HepG2 (cell line): ENCODE results near the gene SERPINB6. TPM values are rescaled to one million over a fixed set of nuclear protein-coding genes. Genes with fewer than 3 reads are reported as not detected.

ENCODE experiments used
- ATF4 ChIP-seq, 2 experiments: fragments of 450-650 bp in 1 of 2; sonication (generic) in 1 of 2; formaldehyde crosslinking; IDR thresholded peaks; 2 replicates each; pipeline versions ENCODE4 v1.5.0 to v1.8.0; 2020 to 2022; ENCODE audit warnings: mild to moderate bottlenecking in 1 of 2, missing genetic modification reagents in 1 of 2
- CHD4 ChIP-seq: fragments of 200-600 bp; sonication (generic); IDR thresholded peaks from 2 replicates; pipeline ENCODE4 v1.7.0; 2017; ENCODE audit warnings: mild to moderate bottlenecking, low read length, borderline replicate concordance
- E2F1 ChIP-seq: sonication (generic); formaldehyde crosslinking; IDR thresholded peaks from 2 replicates; pipeline ENCODE4 v1.5.0; 2020; ENCODE audit warnings: missing genetic modification reagents
- HNF4G ChIP-seq, 2 experiments: sonication (generic) in 1 of 2; formaldehyde crosslinking in 1 of 2; IDR thresholded peaks; 2 replicates each; pipeline versions ENCODE4 v1.4.0 to v1.6.1; 2011 to 2020; ENCODE audit warnings: borderline replicate concordance in 2 of 2, low read depth in 2 of 2, mild to moderate bottlenecking in 2 of 2, low read length in 1 of 2, missing genetic modification reagents in 1 of 2, moderate library complexity in 1 of 2
- POGK ChIP-seq: sonication (generic); formaldehyde crosslinking; conservative IDR thresholded peaks from 2 replicates; pipeline ENCODE4 v1.8.0; 2022; ENCODE audit warnings: mild to moderate bottlenecking, moderate library complexity, missing genetic modification reagents
- SP4 ChIP-seq: sonication (generic); formaldehyde crosslinking; IDR thresholded peaks from 2 replicates; pipeline ENCODE4 v1.8.1; 2023; ENCODE audit warnings: mild to moderate bottlenecking, missing genetic modification reagents
- SPEN ChIP-seq: sonication (generic); formaldehyde crosslinking; IDR thresholded peaks from 2 replicates; pipeline ENCODE4 v1.5.1; 2020; ENCODE audit warnings: low read depth, mild to moderate bottlenecking, missing genetic modification reagents
- ZFAT ChIP-seq: sonication (generic); formaldehyde crosslinking; conservative IDR thresholded peaks from 2 replicates; pipeline ENCODE4 v1.8.1; 2023; ENCODE audit warnings: missing genetic modification reagents, inconsistent platforms
- ZFY ChIP-seq: sonication (generic); formaldehyde crosslinking; IDR thresholded peaks from 2 replicates; pipeline ENCODE4 v1.4.0; 2020; ENCODE audit warnings: missing genetic modification reagents
- ZNF121 ChIP-seq: sonication (generic); formaldehyde crosslinking; IDR thresholded peaks from 2 replicates; pipeline ENCODE4 v1.5.0; 2020; ENCODE audit warnings: mild to moderate bottlenecking, missing genetic modification reagents
- ZNF251 ChIP-seq: sonication (generic); formaldehyde crosslinking; IDR thresholded peaks from 2 replicates; pipeline ENCODE4 v1.9.0; 2021; ENCODE audit warnings: mild to moderate bottlenecking, missing genetic modification reagents
- ZNF672 ChIP-seq: sonication (generic); formaldehyde crosslinking; IDR thresholded peaks from 2 replicates; pipeline ENCODE4 v1.8.1; 2022; ENCODE audit warnings: missing genetic modification reagents
- ZNF839 ChIP-seq: sonication (generic); formaldehyde crosslinking; IDR thresholded peaks from 2 replicates; pipeline ENCODE4 v1.4.0; 2020; ENCODE audit warnings: missing genetic modification reagents, mild to moderate bottlenecking, borderline replicate concordance
- polyA plus RNA-seq, 8 experiments: library from polyadenylated mRNA; depleted of rRNA in 3 of 8; stranded (reverse) in 7 of 8; unstranded in 1 of 8; fragments of >200 nt; fragmentation: Illumina TruSeq in 4 of 8; extraction: Trizol in 4 of 8; gene quantifications; 2 replicates each; pipeline versions ENCODE4 v1.2.1 to v1.2.3, GENCODE V29; 2011 to 2016; ENCODE audit warnings: low read depth in 4 of 8, missing spikeins in 1 of 8, mixed read lengths in 1 of 8; ENCODE audit not compliant: insufficient read depth in 1 of 8
- total RNA-seq, 5 experiments: library from RNA; depleted of rRNA; stranded (reverse); fragments of >200 nt; fragmentation: Illumina TruSeq; extraction: Trizol; gene quantifications; 2 replicates each; pipeline ENCODE4 v1.2.3, GENCODE V29; 2016; ENCODE audit warnings: low read depth in 1 of 5
- TF ChIP-seq, protein P1 (sequence below): sonication (generic); formaldehyde crosslinking; IDR thresholded peaks from 2 replicates; pipeline ENCODE4 v1.8.0; 2022; ENCODE audit warnings: missing genetic modification reagents, mild to moderate bottlenecking, inconsistent platforms, borderline replicate concordance
- TF ChIP-seq, protein P2 (sequence below): sonication (generic); formaldehyde crosslinking; IDR thresholded peaks from 2 replicates; pipeline ENCODE4 v1.9.0; 2022; ENCODE audit warnings: missing genetic modification reagents, mild to moderate bottlenecking, borderline replicate concordance
- TF ChIP-seq, protein P3 (sequence below): sonication (generic); formaldehyde crosslinking; IDR thresholded peaks from 2 replicates; pipeline ENCODE4 v1.5.1; 2020; ENCODE audit warnings: missing genetic modification reagents, mild to moderate bottlenecking, borderline replicate concordance

Gene SERPINB6
- total and polyA plus RNA-seq, 2 of the 13 experiments (the other 11 are each of a cell fraction or from before 2014, with no cell fraction given): 38.2 to 61.3 TPM

DNA sequence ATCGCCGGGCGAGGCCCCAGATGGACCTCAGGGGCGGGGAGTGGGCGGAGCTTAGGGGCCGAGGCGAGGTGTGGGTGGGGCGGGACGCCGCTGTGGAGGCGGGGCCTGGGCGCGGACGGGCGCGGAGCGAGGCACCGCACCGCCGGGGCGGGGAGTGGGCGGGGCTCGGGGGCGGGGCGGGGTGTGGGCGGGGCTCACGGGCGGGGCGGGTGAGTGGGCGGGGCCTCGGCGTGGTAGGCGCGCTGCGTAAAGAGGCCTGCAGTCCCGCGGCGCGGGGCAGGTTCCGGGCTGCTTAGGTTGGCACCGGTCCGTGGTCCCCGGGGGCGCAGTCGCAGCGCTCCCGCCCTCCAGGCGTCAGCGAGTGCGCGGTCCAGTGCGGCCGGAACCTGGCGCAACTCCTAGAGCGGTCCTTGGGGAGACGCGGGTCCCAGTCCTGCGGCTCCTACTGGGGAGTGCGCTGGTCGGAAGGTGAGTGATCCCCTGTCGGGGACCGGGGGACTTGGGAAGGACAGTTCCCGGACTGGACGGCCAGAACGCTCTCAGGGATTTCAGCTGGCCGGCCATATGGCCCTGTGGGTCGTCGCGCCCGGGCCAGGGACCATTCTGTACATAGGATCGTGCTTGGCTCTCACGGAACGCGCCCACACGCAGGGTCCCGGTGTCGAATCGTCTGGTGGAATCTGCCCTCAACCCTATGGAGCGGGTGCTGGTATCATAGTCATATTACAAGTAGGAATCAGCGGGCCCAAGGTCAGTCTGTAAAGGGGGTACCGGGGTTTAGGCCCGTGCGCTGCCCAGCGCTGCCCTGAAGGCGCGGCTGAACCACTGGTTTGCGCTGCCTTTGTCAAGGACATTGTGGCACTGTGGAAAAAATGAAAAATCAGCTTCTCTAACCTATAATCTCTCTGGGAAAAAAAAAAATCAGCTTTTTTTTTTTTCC lies 28.5 kb upstream of the SERPINB6 start, which contains the start of gene NQO2 (continued):
- TF ChIP-seq HNF4G (IDR thresholded peaks at IDR 0.05; ENCODE audit: borderline replicate concordance, low read depth, low read length): no peak
- TF ChIP-seq HNF4G (CRISPR knock-in tag; IDR thresholded peaks at IDR 0.05; ENCODE audit: borderline replicate concordance, low read depth): no peak
- TF ChIP-seq, protein P1, sequence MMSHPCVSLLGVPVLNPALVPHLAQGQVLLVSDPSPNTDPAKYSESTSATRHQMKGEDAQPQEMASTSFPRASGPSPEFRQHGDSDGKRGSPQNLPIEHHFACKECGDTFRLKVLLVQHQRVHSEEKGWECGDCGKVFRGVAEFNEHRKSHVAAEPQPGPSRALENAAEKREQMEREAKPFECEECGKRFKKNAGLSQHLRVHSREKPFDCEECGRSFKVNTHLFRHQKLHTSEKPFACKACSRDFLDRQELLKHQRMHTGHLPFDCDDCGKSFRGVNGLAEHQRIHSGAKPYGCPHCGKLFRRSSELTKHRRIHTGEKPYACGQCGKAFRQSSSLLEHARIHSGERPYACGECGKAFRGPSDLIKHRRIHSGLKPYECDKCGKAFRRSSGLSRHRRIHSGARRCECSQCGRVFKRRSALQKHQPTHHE (CRISPR knock-in tag): no peak; the same call in 1 of the 2 replicates
- TF ChIP-seq ZNF672 (CRISPR knock-in tag): 0 out of 2 replicates have a peak, but pooled peaks have one; percentile 39
- 0 out of 4 replicates have a peak, but pooled peaks of 1 of the 2 experiments have one; percentile 52 for TF ChIP-seq ATF4 (CRISPR knock-in tag; IDR thresholded peaks at IDR 0.05)
- TF ChIP-seq ZNF251 (CRISPR knock-in tag): no peak
- peak; percentile 42; the same call in 1 of the 2 replicates for TF ChIP-seq SPEN
- TF ChIP-seq, protein P2, sequence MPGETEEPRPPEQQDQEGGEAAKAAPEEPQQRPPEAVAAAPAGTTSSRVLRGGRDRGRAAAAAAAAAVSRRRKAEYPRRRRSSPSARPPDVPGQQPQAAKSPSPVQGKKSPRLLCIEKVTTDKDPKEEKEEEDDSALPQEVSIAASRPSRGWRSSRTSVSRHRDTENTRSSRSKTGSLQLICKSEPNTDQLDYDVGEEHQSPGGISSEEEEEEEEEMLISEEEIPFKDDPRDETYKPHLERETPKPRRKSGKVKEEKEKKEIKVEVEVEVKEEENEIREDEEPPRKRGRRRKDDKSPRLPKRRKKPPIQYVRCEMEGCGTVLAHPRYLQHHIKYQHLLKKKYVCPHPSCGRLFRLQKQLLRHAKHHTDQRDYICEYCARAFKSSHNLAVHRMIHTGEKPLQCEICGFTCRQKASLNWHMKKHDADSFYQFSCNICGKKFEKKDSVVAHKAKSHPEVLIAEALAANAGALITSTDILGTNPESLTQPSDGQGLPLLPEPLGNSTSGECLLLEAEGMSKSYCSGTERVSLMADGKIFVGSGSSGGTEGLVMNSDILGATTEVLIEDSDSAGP (CRISPR knock-in tag): peak; percentile 63
- peak; percentile 92 for TF ChIP-seq ZFY (CRISPR knock-in tag)
- no peak; the same call in 1 of the 2 replicates for TF ChIP-seq E2F1 (CRISPR knock-in tag)
- TF ChIP-seq SP4: peak; percentile 89
- no peak; the same call in 1 of the 2 replicates for TF ChIP-seq CHD4
- no peak for TF ChIP-seq ZNF121
- TF ChIP-seq, protein P3, sequence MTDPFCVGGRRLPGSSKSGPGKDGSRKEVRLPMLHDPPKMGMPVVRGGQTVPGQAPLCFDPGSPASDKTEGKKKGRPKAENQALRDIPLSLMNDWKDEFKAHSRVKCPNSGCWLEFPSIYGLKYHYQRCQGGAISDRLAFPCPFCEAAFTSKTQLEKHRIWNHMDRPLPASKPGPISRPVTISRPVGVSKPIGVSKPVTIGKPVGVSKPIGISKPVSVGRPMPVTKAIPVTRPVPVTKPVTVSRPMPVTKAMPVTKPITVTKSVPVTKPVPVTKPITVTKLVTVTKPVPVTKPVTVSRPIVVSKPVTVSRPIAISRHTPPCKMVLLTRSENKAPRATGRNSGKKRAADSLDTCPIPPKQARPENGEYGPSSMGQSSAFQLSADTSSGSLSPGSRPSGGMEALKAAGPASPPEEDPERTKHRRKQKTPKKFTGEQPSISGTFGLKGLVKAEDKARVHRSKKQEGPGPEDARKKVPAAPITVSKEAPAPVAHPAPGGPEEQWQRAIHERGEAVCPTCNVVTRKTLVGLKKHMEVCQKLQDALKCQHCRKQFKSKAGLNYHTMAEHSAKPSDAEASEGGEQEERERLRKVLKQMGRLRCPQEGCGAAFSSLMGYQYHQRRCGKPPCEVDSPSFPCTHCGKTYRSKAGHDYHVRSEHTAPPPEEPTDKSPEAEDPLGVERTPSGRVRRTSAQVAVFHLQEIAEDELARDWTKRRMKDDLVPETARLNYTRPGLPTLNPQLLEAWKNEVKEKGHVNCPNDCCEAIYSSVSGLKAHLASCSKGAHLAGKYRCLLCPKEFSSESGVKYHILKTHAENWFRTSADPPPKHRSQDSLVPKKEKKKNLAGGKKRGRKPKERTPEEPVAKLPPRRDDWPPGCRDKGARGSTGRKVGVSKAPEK (CRISPR knock-in tag): peak; percentile 90
- peak; percentile 61; the same call in 1 of the 2 replicates for TF ChIP-seq POGK (CRISPR knock-in tag)
- no peak for TF ChIP-seq ZFAT (CRISPR knock-in tag)
- TF ChIP-seq ZNF839 (CRISPR knock-in tag): no peak
